Measurements from ENCODE around the gene TRMT61B. TPM values are rescaled to one million over a fixed set of nuclear protein-coding genes. Genes with fewer than 3 reads are reported as not detected.

The TRMT61B gene
- 14.3 to 19.3 TPM (median 16.4 TPM) in 5 replicates for total RNA-seq (2022; extraction: Qiagen RNA extraction; ENCODE audit: low read depth)

GRCh38 chr2:28870146-28870891, at the start of gene TRMT61B:
Gene TRMT61B, minus strand, starts transcription at chr2:28870309. Its CDS starts 32 bp downstream, at chr2:28870277.

GRCh38 chr2:28894470-28895188, 24.5 kb upstream of the TRMT61B start, which contains the start of gene WDR43:
Gene WDR43, plus strand, starts transcription at chr2:28894667. Its CDS starts 32 bp downstream, at chr2:28894699.

GRCh38 chr2:28810384-28811285, 59.5 kb downstream of the TRMT61B start, which contains the start of gene SPDYA:
Gene SPDYA, plus strand, starts transcription at chr2:28810834. Its CDS starts 5,181 bp downstream, at chr2:28816015.

Other genes with a start within 250 kb of the TRMT61B start
- 93.0 to 140 TPM (median 132 TPM) in 5 replicates for gene PPP1CB, start 118.5 kb downstream of the TRMT61B start, total RNA-seq (2022; extraction: Qiagen RNA extraction; ENCODE audit: low read depth)
- 0.08 to 0.47 TPM (median 0.24 TPM) in 5 replicates for gene SPDYA, start 59.5 kb downstream of the TRMT61B start, total RNA-seq (2022; extraction: Qiagen RNA extraction; ENCODE audit: low read depth)
- 83.6 to 91.3 TPM (median 86.3 TPM) in 5 replicates for gene WDR43, start 24.4 kb upstream of the TRMT61B start, total RNA-seq (2022; extraction: Qiagen RNA extraction; ENCODE audit: low read depth)
- gene TOGARAM2, start 111.0 kb upstream of the TRMT61B start, total RNA-seq (2022; extraction: Qiagen RNA extraction; ENCODE audit: low read depth): 0.09 to 0.28 TPM (median 0.19 TPM) in 5 replicates
- not detected in 5 replicates for gene PCARE, start 204.2 kb upstream of the TRMT61B start, total RNA-seq (2022; extraction: Qiagen RNA extraction; ENCODE audit: low read depth)
- 20.0 to 23.5 TPM (median 21.4 TPM) in 5 replicates for gene CLIP4, start 245.1 kb upstream of the TRMT61B start, total RNA-seq (2022; extraction: Qiagen RNA extraction; ENCODE audit: low read depth)